Heart right ventricle (tissue), 16 donors: Measurements from ENCODE around the gene AP5Z1. TPM values are rescaled to one million over a fixed set of nuclear protein-coding genes. Genes with fewer than 3 reads are reported as not detected.

Source experiments
- ATAC-seq, 8 donors: fragments of 200-7000 bp; cut with Tn5 transposase; one replicate each; pipeline ENCODE4 v1.9.1; 2020; ENCODE audit warnings: mild to moderate bottlenecking in 8 of 8, moderate library complexity in 8 of 8, moderate number of reproducible peaks in 1 of 8
- DNase-seq, 2 donors: peaks; one replicate each; pipeline ENCODE4 v3.0.0-alpha.2; 2020
- H3K27ac ChIP-seq, 10 donors: fragments of 200-600 bp; sonication (generic) in 2 of 10; one replicate each; pipeline versions ENCODE4 v1.5.0 to v1.8.0; 2020 to 2022; ENCODE audit warnings: mild to moderate bottlenecking in 3 of 10
- H3K27me3 ChIP-seq, 7 donors: fragments of 200-600 bp; one replicate each; pipeline ENCODE4 v1.8.0; 2021 to 2022; ENCODE audit warnings: mild to moderate bottlenecking in 2 of 7
- H3K36me3 ChIP-seq, 9 donors: fragments of 200-600 bp; sonication (generic) in 1 of 9; one replicate each; pipeline versions ENCODE4 v1.5.0 to v1.8.0; 2020 to 2022; ENCODE audit warnings: mild to moderate bottlenecking in 2 of 9
- H3K4me1 ChIP-seq, 9 donors: fragments of 200-600 bp; sonication (generic) in 1 of 9; one replicate each; pipeline versions ENCODE4 v1.5.0 to v1.8.0; 2020 to 2022; ENCODE audit warnings: mild to moderate bottlenecking in 4 of 9
- H3K4me3 ChIP-seq, 10 donors: fragments of 200-600 bp; sonication (generic) in 2 of 10; one replicate each; pipeline versions ENCODE4 v1.5.0 to v1.8.0; 2020 to 2022; ENCODE audit warnings: mild to moderate bottlenecking in 7 of 10, moderate library complexity in 2 of 10
- H3K9me3 ChIP-seq, 11 donors: fragments of 200-600 bp in 10 of 11; sonication (generic) in 2 of 11; one replicate each; pipeline versions ENCODE4 v1.5.0 to v1.8.0; 2013 to 2022; ENCODE audit warnings: mild to moderate bottlenecking in 2 of 11, control low read depth in 1 of 11, moderate library complexity in 1 of 11
- CTCF ChIP-seq, 9 donors: fragments of 200-600 bp; sonication (generic) in 2 of 9; IDR thresholded peaks; one replicate each; pipeline versions ENCODE4 v1.5.0 to v1.8.0; 2021 to 2022; ENCODE audit warnings: antibody characterized with exemption in 9 of 9, mild to moderate bottlenecking in 5 of 9, moderate library complexity in 1 of 9
- WGBS, 2 donors: extraction: QIAGEN DNeasy Blood & Tissue Kit; methylation state at CpG; one replicate each; pipeline ENCODE4 v1.1.7; 2013; ENCODE audit warnings: inconsistent platforms in 1 of 2; 5-methylcytosine and 5-hydroxymethylcytosine counted together
- intact Hi-C, 10 donors: fragments of 100-400 bp; cut with DNase I; formaldehyde crosslinking; loops; one replicate each; pipeline versions ENCODE4 v1.11.1 to v1.14.2; 2022
- polyA plus RNA-seq, 2 donors: library from polyadenylated mRNA; stranded (reverse); fragments of 200-250 nt; gene quantifications; one replicate each; pipeline ENCODE4 v1.2.3, GENCODE V29; 2013
- total RNA-seq, 10 donors: library from RNA; stranded (reverse); fragmentation: NEBNext Ultra II Directional in 3 of 10; extraction: Animal tissue kit (Norgen Biotek cat#: 25700) in 3 of 10; gene quantifications; one replicate each; pipeline versions ENCODE4 v1.2.1 to v1.2.4, GENCODE V29; 2021 to 2023
- donor health status: Arrhythmogenic right ventricular cardiomyopathy.
- donor health status: ischemic (EF 13 %, LVEDD 7.1; RV severe dilation, severe dysfunction).
- donor health status: healthy with polysubstance abuse.
- donor health status: DM: no; HTN: yes; CAD: no.
- donor health status: DM: no; HTN: no; CAD: no.
- donor health status: ischemic (EF 25% LVEDD 6.9; RV normal size, moderate dysfunction).
- donor health status: ischemic (EF 25% LVEDD 5.7; RV mildly dilated, moderate dysfunction).
- donor health status: healthy.
- donor health status: DM: yes; HTN: yes; CAD: no.
- donor health status: Ischemic cardiomyopathy.
- donor health status: ischemic (EF 35%, LVEDD 5.7; RV mildly dilated, moderate dysfunction).
- donor health status: nonischemic (EF 11% LVEDD 7.7; RV severe dilation, severe dysfunction).
- donor health status: DM: yes; HTN: yes; CAD: no.
- donor health status: PGD.
- donor health status: ischemic (EF 29% LVEDD 5.4; RV normal size, mild dysfunction).
- donor health status: nonischemic (EF 23%, LVEDD 6.1; RV moderate dilation, normal function).

AP5Z1 gene
- total and polyA plus RNA-seq, 12 donors: 8.5 to 30.9 (median 12.7) TPM

GRCh38 chr7:4779118-4779517 is 3.7 kb downstream of the AP5Z1 start:
- WGBS, 2 donors: 90 to 92% methylated on average over 5 of the region's 5 CpGs
- peaks cover 4 to 34% (median 29%) of the 10 kb centered on the region in 9 donors for H3K4me1 ChIP-seq
- DNase-seq (no peak), ATAC-seq (no peak)
- no peak overlapping the region for H3K4me3 ChIP-seq
- H3K27me3 ChIP-seq: no peaks in the 10 kb centered on the region
- H3K9me3 ChIP-seq: no peaks in the 10 kb centered on the region
- peaks cover 0 to 57% (median 33%) of the 10 kb centered on the region in 9 donors for H3K36me3 ChIP-seq
- intact Hi-C loops: no loop called here
- no peak overlapping the region for H3K27ac ChIP-seq
- no peak for TF ChIP-seq CTCF (IDR thresholded peaks at IDR 0.05)

- intact Hi-C loops: no loop called here
- H3K36me3 ChIP-seq: peaks cover 0 to 81% (median 49%) of the 10 kb centered on the region in 9 donors
- no peak for ATAC-seq
These were observed 6.1 kb downstream of the AP5Z1 start for GRCh38 chr7:4781366-4782069.

GRCh38 chr7:4782333-4783291 is 7.2 kb downstream of the AP5Z1 start:
- DNase-seq (no peak), ATAC-seq (no peak)
- Histone ChIP-seq H3K4me1 (peaks cover 0 to 19% (median 8%) of the 10 kb centered on the region in 9 donors), H3K4me3 (no peak overlapping the region), H3K27me3 (no peaks in the 10 kb centered on the region), H3K9me3 (no peaks in the 10 kb centered on the region), H3K27ac (no peak overlapping the region), H3K36me3 (peaks cover 0 to 89% (median 56%) of the 10 kb centered on the region in 9 donors)
- 94 to 96% methylated on average over 36 of the region's 36 CpGs for WGBS, 2 donors
- intact Hi-C loops: no loop called here
- TF ChIP-seq CTCF (IDR thresholded peaks at IDR 0.05): no peak

More at GRCh38 chr7:4781366-4782069, 6.1 kb downstream of the AP5Z1 start:
- Histone ChIP-seq H3K4me1 (peaks cover 0 to 30% (median 17%) of the 10 kb centered on the region in 9 donors), H3K4me3 (no peak overlapping the region), H3K9me3 (no peaks in the 10 kb centered on the region), H3K27ac (no peak overlapping the region), H3K27me3 (no peaks in the 10 kb centered on the region)
- DNase-seq: no peak
- 94 to 95% methylated on average over 27 of the region's 27 CpGs for WGBS, 2 donors
- TF ChIP-seq CTCF (IDR thresholded peaks at IDR 0.05): no peak

- no peak for TF ChIP-seq CTCF (IDR thresholded peaks at IDR 0.05)
- Histone ChIP-seq H3K27me3 (no peaks in the 10 kb centered on the region), H3K36me3 (peaks cover 0 to 89% (median 61%) of the 10 kb centered on the region in 9 donors), H3K27ac (no peak overlapping the region), H3K9me3 (no peaks in the 10 kb centered on the region), H3K4me3 (no peak overlapping the region), H3K4me1 (peaks cover 0 to 13% (median 1%) of the 10 kb centered on the region in 9 donors)
- no peak for DNase-seq
- no peak for ATAC-seq
- intact Hi-C loops: no loop called here
- WGBS, 2 donors: 90 to 91% methylated on average over 16 of the region's 16 CpGs
These were observed 7.8 kb downstream of the AP5Z1 start for GRCh38 chr7:4783292-4783652.
